Activated T-cell treated with anti-CD3 and anti-CD28 coated beads, Interleukin-2, amount 50 U/mL, for 4 hours (primary cell): ENCODE measurements around the gene FBLN5. TPM values are rescaled to one million over a fixed set of nuclear protein-coding genes. Genes with fewer than 3 reads are reported as not detected.
"Not testable (repeated sequence)": the region's sequence is repeated elsewhere in the genome, so short reads cannot be mapped to it uniquely, and the experiment has no call there.

ENCODE experiments used
- ATAC-seq, 2 donors: fragments of 200-7000 bp; cut with Tn5 transposase; one replicate each; pipeline ENCODE4 v1.10.0; 2021
- DNase-seq: peaks from one replicate; pipeline ENCODE4 v3.0.0-alpha.2; 2020
- H3K27me3 Mint-ChIP-seq: one replicate; pipeline ENCODE4 v1.8.0; 2021; ENCODE audit warnings: low read depth, mixed read lengths
- H3K36me3 Mint-ChIP-seq: one replicate; pipeline ENCODE4 v1.8.0; 2022; ENCODE audit warnings: mixed read lengths; ENCODE audit not compliant: insufficient read depth
- H3K4me1 Mint-ChIP-seq: one replicate; pipeline ENCODE4 v1.8.0; 2021; ENCODE audit warnings: low read depth, mixed read lengths
- H3K4me3 Mint-ChIP-seq: one replicate; pipeline ENCODE4 v1.8.0; 2021; ENCODE audit warnings: mild to moderate bottlenecking, moderate library complexity, mixed read lengths
- H3K9me3 Mint-ChIP-seq: one replicate; pipeline ENCODE4 v1.8.0; 2021; ENCODE audit warnings: mixed read lengths
- total RNA-seq, 3 donors: library from RNA; stranded (reverse); gene quantifications; one replicate each; pipeline ENCODE4 v1.2.1, GENCODE V29; 2021

The FBLN5 gene
- total RNA-seq, 3 donors from 2014 or later = 0.37 to 0.83 (median 0.60) TPM

- DNase-seq (no peak), ATAC-seq (no peak)
- Mint-ChIP-seq H3K9me3 (no peaks in the 10 kb centered on the region), H3K27me3 (no peaks in the 10 kb centered on the region), H3K4me3 (no peak overlapping the region), H3K36me3 (no peaks in the 10 kb centered on the region), H3K4me1 (peaks cover 5% of the 10 kb centered on the region)
Measured at GRCh38 chr14:91904956-91905645, 42.4 kb downstream of the FBLN5 start.

GRCh38 chr14:91904483-91904882, 43.0 kb downstream of the FBLN5 start:
- ATAC-seq (no peak), DNase-seq (no peak)
- H3K4me1 Mint-ChIP-seq = peaks cover 5% of the 10 kb centered on the region
- H3K4me3 Mint-ChIP-seq = no peak overlapping the region
- H3K9me3 Mint-ChIP-seq = no peaks in the 10 kb centered on the region
- H3K27me3 Mint-ChIP-seq = no peaks in the 10 kb centered on the region
- no peaks in the 10 kb centered on the region for H3K36me3 Mint-ChIP-seq

- no peak for ATAC-seq
- peaks cover 6% of the 10 kb centered on the region for H3K4me1 Mint-ChIP-seq
- H3K27me3 Mint-ChIP-seq = no peaks in the 10 kb centered on the region
- no peaks in the 10 kb centered on the region for H3K9me3 Mint-ChIP-seq
- H3K4me3 Mint-ChIP-seq = no peak overlapping the region
- no peaks in the 10 kb centered on the region for H3K36me3 Mint-ChIP-seq
- no peak for DNase-seq
Measured at GRCh38 chr14:91903070-91903469, 44.4 kb downstream of the FBLN5 start.

- no peak for DNase-seq
- Mint-ChIP-seq H3K4me3 (no peak overlapping the region), H3K36me3 (no peaks in the 10 kb centered on the region), H3K4me1 (peaks cover 4% of the 10 kb centered on the region), H3K27me3 (no peaks in the 10 kb centered on the region), H3K9me3 (no peaks in the 10 kb centered on the region)
- ATAC-seq = no peak
Measured at GRCh38 chr14:91902336-91902735, 45.2 kb downstream of the FBLN5 start.

DNA sequence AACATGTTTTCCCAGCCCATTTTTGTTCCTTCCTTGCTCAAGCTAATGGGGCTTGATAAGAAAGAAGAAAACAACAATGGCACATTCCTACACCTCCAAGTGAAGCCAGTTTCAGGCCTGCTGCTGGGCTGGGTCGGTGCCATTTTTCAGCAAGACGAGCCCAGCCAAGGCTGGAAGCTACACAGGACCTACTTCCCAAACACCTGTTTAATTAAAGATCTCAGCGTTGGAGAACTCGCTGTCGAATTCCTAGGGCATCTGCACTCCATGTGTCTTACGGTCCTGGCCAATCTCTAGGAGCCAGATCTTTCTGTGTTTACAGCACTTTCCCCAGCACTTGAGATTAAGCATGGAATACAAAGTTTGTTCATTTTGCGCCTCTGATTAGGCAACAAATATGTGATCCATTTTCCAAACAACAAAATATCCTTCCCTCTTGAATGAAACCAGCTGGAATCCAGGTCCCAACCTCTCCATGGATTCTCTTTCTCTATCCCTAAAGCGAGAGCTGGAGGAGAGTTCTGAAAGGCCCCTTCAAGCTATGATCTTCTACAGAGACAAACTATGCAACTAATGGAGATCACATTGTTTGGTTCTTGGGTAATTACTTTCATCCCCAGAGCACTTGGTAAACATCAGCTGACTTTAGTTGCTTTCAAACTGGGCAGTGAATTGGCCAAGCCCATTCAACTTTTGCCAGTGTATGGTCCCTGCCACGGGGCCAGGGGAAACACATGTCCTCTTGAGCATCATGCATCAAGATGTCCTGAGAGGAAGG, 45.9 kb downstream of the FBLN5 start:
- Mint-ChIP-seq H3K9me3 (no peaks in the 10 kb centered on the region), H3K27me3 (no peaks in the 10 kb centered on the region), H3K4me1 (peaks cover 3% of the 10 kb centered on the region), H3K36me3 (no peaks in the 10 kb centered on the region), H3K4me3 (no peak overlapping the region)
- ATAC-seq (no peak), DNase-seq (no peak)

DNA sequence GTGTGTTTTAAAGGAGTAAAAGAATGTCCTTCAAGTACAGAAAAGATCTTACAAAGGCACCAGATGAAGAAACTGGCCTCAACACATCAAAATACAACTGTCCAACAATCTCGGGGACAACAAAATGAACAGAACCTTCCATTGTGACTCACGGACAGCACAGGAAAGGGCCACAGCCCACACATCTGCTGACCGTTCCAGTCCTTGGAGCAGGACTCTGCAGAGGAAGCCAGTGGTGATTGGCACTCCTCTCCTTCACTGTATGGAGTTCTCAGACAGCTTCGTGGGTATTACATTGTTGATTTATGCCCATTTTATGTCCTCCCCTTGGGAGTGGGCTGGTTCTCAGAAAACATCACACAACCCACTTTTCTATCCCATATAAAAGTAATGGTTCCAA, 47.7 kb downstream of the FBLN5 start:
- Mint-ChIP-seq H3K9me3 (no peaks in the 10 kb centered on the region), H3K4me3 (no peak overlapping the region), H3K27me3 (no peaks in the 10 kb centered on the region), H3K4me1 (peaks cover 3% of the 10 kb centered on the region), H3K36me3 (no peaks in the 10 kb centered on the region)
- no peak for DNase-seq
- no peak for ATAC-seq

DNA sequence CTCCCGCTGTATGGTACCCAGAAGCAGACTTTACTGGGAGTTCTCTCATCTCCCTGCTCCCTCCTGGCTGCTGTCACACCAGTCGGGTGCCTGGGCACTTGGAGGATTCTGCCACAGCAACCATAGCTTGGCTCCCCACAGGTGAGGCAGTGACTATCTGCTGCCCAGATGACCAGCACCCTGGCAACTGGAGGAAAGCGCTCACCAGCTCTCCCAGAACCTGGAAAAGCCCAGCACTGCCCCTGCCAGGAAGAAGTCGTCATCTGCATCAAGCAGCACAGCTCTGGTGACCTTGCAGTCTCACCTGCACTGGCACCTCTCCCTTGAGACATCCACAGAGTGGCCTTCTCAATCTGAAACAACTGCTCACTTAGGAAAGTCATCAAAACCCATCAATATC, 48.3 kb downstream of the FBLN5 start:
- no peaks in the 10 kb centered on the region for H3K9me3 Mint-ChIP-seq
- no peaks in the 10 kb centered on the region for H3K27me3 Mint-ChIP-seq
- no peak for DNase-seq
- no peaks in the 10 kb centered on the region for H3K36me3 Mint-ChIP-seq
- no peak for ATAC-seq
- H3K4me3 Mint-ChIP-seq = no peak overlapping the region
- H3K4me1 Mint-ChIP-seq = peaks cover 4% of the 10 kb centered on the region

DNA sequence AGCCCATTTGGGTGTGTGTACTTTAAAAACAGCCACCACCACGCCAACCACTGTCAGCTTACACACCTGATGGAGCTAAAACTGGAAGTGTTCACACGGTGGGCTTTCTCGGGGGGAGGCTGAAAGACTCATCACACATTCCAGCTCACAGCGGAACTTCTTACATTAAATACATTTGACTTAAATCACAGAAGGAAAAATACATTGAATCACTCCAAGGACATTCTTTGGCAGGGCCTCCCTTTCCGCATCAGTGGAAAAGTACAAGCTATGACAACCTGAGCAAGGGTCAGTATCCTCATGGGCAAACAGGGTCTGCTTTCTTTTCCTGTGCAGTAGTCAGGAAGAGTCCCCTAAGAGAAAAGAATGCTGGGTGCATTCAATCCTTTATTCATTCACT, 49.1 kb downstream of the FBLN5 start:
- no peak overlapping the region for H3K4me3 Mint-ChIP-seq
- DNase-seq (no peak), ATAC-seq (no peak)
- no peaks in the 10 kb centered on the region for H3K36me3 Mint-ChIP-seq
- H3K9me3 Mint-ChIP-seq = no peaks in the 10 kb centered on the region
- H3K27me3 Mint-ChIP-seq = no peaks in the 10 kb centered on the region
- H3K4me1 Mint-ChIP-seq = peaks cover 11% of the 10 kb centered on the region

DNA sequence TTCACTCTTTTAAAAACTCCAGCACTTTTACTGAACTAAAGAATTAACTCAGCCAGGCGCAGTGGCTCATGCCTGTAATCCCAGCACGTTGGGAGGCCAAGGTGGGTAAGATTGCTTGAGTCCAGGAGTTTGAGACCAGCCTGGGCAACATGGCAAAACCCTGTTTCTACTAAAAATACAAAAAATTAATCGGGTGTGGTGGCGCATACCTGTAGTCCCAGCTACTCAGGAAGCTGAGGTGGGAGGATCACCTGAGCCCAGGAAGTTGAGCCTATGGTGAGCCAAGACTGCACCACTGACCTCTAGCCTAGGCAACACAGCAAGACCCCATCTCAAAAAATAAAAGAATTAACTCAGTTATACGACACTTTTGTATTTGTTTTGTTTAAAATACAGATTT, 49.8 kb downstream of the FBLN5 start:
- not testable (repeated sequence) for H3K36me3 Mint-ChIP-seq, DNase-seq, ATAC-seq, H3K9me3 Mint-ChIP-seq, H3K27me3 Mint-ChIP-seq, H3K4me3 Mint-ChIP-seq
- H3K4me1 Mint-ChIP-seq = peaks cover 18% of the 10 kb centered on the region

GRCh38 chr14:91897106-91897701, 50.3 kb downstream of the FBLN5 start:
- Mint-ChIP-seq H3K4me3 (no peak overlapping the region), H3K4me1 (peaks cover 22% of the 10 kb centered on the region), H3K27me3 (no peaks in the 10 kb centered on the region), H3K9me3 (no peaks in the 10 kb centered on the region), H3K36me3 (no peaks in the 10 kb centered on the region)
- ATAC-seq = no peak
- no peak for DNase-seq

DNA sequence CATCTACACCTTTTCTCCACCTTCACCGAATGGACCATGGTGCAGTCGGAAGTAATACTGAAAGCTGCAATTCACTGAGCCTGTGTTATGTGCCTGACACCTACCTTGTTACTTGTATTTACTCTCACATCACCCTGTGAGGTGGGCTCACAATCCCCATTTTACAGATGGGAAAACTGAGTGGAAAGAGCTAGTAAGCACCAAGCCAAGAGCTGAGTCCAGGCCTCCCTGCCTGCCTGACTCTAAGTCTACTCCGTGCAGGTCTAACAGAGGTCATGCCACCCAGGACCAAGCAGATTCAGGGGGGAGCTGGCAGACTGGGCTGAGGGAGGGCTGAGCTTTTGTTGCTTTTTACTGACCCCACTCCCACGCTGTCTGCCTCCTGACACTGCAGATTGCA, 51.1 kb downstream of the FBLN5 start:
- peaks cover 30% of the 10 kb centered on the region for H3K4me1 Mint-ChIP-seq
- no peaks in the 10 kb centered on the region for H3K9me3 Mint-ChIP-seq

DNA sequence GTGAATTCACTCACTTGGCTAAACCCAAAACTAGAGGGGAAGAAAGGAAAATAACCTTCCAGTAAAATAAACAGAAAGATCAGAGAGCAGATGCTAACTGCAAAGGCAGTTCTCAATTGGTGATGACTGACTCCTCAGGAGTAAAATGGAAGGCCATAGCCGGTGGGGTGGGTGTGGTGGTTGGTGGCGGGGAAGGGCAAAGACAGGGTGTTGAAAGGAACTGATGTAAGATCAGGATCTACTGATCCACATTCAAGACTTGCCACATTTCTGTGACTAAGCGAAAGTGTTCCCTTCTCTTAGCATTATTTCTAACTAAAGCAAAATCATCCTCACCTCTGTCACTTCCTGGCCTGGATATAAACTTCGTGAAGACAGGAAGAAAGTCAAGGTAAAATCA, 53.8 kb downstream of the FBLN5 start:
- Mint-ChIP-seq H3K27me3 (no peaks in the 10 kb centered on the region), H3K36me3 (no peaks in the 10 kb centered on the region), H3K4me1 (peaks cover 54% of the 10 kb centered on the region), H3K9me3 (no peaks in the 10 kb centered on the region), H3K4me3 (no peak overlapping the region)
- peak; percentile 33 to 59 for ATAC-seq
- no peak for DNase-seq

More for the DNA sequence above, 51.1 kb downstream of the FBLN5 start:
- Mint-ChIP-seq H3K27me3 (no peaks in the 10 kb centered on the region), H3K4me3 (no peak overlapping the region), H3K36me3 (no peaks in the 10 kb centered on the region)
- no peak for DNase-seq
- ATAC-seq = no peak

- peaks cover 56% of the 10 kb centered on the region for H3K4me1 Mint-ChIP-seq
- no peak overlapping the region for H3K4me3 Mint-ChIP-seq
- peak; percentile 32 to 47 for ATAC-seq
- DNase-seq = no peak
- H3K9me3 Mint-ChIP-seq = no peaks in the 10 kb centered on the region
- no peaks in the 10 kb centered on the region for H3K27me3 Mint-ChIP-seq
- no peaks in the 10 kb centered on the region for H3K36me3 Mint-ChIP-seq
Measured at GRCh38 chr14:91893007-91893406, 54.5 kb downstream of the FBLN5 start.

- no peaks in the 10 kb centered on the region for H3K27me3 Mint-ChIP-seq
- H3K4me1 Mint-ChIP-seq = peaks cover 56% of the 10 kb centered on the region
Measured at GRCh38 chr14:91891721-91892220, 55.7 kb downstream of the FBLN5 start.

DNA sequence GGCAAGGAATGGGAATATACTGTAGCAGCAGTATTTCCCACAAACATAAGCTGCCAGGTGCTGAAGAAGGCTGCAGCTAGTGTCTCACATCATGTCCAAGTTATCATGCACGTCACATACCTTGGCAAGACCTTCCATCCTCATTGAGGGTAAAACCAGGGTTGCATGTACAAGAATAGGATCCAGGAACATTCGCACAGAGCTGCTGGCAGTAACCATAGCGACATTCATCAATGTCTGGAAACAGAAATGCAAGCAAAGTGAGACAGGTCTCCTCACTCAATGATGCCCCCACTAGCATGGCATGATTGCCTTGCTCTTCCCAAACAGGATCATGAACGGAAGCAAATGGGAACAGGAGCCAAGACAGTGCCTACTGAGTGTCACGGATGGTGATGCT, 56.4 kb downstream of the FBLN5 start:
- DNase-seq (no peak), ATAC-seq (no peak)
- H3K36me3 Mint-ChIP-seq = no peaks in the 10 kb centered on the region
- peaks cover 56% of the 10 kb centered on the region for H3K4me1 Mint-ChIP-seq
- H3K27me3 Mint-ChIP-seq = no peaks in the 10 kb centered on the region
- H3K4me3 Mint-ChIP-seq = no peak overlapping the region
- no peaks in the 10 kb centered on the region for H3K9me3 Mint-ChIP-seq

More at GRCh38 chr14:91891721-91892220, 55.7 kb downstream of the FBLN5 start:
- ATAC-seq (no peak), DNase-seq (no peak)
- Mint-ChIP-seq H3K36me3 (no peaks in the 10 kb centered on the region), H3K9me3 (no peaks in the 10 kb centered on the region), H3K4me3 (no peak overlapping the region)
